NCI-H526 treated with DMSO at 0.1 percent for 48 hours (cell line): ENCODE measurements around the gene CSPG4.
"Not testable (repeated sequence)": the region's sequence is repeated elsewhere in the genome, so short reads cannot be mapped to it uniquely, and the experiment has no call there.

Experiments used
- DNase-seq: peaks from one replicate; lab custom pipeline; 2025; lab: John Stamatoyannopoulos, UW

Gene CSPG4

GRCh38 chr15:75688831-75689230, 23.8 kb downstream of the CSPG4 start:
- no peak for DNase-seq

DNA sequence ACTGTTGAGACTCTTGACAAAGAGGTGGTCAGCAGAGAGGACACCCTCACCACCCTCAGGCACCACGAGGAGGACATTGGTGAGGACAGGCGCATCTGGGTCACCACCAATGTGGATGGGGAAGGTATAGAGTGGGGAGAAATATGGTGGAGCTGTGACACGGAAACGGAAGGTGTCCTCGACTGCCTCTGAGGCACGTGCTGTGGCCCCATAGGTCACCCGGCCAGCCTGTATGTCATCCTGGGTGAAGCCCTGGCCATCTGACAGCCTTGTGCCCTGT, 24.4 kb downstream of the CSPG4 start:
- no peak for DNase-seq

DNA sequence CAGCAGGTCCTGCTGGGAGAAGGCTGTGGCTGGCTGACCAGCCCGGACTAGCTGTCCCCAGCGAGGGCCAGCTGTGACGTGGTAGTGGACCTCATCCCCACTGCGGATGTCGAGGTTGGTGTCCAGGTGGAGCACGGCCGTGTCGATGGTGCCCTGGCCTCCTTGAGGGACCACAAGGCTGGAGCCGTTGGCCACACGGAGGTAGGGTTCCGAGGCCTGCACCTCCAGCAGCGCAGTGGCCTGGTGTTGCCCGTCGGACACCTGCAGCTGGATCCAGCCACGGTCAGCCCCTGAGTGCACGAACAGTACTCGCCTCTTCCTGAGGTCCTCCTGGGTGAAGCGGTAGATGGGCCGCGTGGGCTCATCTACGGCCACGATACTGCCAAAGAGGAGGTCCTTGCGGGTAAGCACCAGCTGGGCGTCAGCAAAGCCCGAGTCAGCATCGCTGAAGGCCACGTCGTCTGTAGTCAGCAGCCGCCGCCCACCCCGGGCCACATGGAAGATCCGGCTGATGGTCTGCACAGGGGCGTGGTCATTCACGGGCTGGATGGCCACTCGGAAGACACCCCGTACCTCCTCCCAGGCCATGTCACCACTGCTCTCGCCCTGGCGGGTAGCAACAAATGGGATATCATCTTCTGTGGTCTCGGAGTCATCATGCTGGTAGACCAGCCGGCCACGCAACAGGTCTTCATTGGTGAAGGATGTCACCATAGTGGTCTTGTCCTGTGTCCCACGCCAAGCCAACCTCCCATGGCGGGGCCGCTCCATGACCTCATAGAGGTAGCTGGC, 25.0 kb downstream of the CSPG4 start:
- no peak for DNase-seq

GRCh38 chr15:75686212-75686642, 26.4 kb downstream of the CSPG4 start:
- DNase-seq = not testable (repeated sequence)

GRCh38 chr15:75685195-75685594, 27.5 kb downstream of the CSPG4 start:
- no peak for DNase-seq

GRCh38 chr15:75684648-75685047, 28.0 kb downstream of the CSPG4 start:
- DNase-seq = no peak

DNA sequence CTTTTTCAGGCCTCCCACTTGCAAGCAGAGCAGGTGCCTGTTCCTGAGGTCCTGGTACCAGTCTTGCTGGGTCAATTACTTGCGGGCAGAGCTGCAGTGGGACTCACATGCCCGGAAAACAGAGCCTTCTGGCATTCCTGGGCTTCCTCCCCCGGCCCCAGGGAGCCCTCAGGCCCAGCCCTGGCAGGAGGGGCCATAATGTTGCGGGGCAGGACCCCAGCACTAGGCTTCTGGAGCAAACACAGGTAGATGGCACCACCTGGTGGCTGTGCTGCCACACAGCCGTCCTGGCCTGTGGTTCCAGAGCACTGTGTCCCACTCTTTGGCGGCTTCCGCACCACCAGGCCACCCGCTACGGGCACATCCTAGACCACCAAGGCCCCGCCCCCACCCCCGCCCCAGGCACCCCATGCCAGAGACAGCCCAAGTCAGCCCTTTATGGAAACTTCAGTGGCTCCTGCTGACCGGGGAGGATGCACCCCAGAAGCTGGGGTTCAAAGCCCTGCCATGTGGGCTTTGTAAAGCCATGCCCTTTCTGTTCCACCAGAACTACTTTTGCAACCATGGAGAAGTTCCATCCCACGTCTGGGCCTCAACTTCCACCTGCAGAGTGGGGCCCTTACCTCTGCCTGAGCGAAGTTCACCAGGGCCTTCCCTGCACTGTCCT, 28.9 kb downstream of the CSPG4 start:
- peak; percentile 29 for DNase-seq

DNA sequence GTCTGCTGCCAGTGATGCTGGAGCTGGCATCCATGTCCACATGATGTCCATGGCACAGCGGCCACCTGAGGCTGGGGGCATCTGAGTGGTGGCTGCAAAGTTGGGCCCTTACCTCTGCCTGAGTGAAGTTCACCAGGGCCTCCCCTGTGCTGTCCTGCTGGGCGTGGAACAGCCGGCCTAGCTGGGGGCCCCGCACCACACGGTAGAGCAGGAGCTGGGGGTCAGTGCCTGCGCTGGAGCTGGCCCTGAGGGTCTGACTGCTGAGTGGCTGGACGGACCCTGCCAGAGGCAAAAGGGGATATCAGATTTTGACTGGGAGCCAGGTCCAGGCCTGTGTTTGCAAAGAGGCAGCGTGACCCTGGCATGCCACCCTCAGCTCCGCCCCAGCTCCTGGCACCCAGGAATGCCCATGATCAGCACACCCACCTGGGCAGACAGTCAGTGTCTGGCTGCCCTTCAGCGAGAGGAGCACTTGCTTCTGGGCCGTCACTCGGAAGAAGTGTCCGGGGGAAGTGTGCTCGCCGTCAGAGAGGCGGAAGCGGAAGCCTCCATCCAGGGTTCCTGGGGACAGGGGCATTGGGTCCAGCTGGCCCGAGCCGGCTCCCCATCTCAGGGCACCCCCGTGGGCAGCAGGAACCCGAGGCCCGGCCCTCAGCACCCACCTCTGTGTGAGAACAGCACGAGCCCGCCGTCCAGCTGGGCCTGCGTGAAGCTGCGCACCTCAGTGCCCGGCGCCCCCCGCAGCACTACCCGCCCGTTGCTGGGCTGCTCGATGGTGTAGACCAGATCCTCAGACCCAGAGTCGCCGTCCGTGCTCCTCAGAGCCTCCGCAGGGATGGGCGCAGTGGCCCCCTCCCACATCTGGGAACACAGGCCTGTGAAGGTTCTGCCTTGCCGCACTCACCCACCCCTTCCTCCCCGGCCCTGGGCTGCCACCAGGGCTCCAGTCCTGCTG, 30.2 kb downstream of the CSPG4 start:
- no peak for DNase-seq

GRCh38 chr15:75680007-75680789, 32.5 kb downstream of the CSPG4 start:
- DNase-seq = no peak

DNA sequence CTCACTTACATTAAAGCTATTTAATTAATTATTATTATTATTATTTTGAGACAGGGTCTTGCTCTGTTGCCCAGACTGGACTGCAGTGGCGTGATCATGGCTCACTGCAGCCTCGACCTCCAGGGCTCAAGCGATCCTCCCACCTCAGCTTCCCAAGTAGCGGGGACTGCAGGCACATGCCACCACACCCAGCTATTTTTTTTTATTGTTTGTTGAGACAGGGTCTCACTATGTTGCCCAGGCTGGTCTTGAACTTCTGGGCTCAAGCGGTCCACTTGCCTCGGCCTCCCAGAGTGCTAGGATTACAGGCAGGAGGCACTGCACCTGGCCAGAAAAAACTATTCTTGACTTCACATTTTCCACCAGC, 34.3 kb downstream of the CSPG4 start:
- not testable (repeated sequence) for DNase-seq

GRCh38 chr15:75677465-75678323, 35.0 kb downstream of the CSPG4 start:
- no peak for DNase-seq

DNA sequence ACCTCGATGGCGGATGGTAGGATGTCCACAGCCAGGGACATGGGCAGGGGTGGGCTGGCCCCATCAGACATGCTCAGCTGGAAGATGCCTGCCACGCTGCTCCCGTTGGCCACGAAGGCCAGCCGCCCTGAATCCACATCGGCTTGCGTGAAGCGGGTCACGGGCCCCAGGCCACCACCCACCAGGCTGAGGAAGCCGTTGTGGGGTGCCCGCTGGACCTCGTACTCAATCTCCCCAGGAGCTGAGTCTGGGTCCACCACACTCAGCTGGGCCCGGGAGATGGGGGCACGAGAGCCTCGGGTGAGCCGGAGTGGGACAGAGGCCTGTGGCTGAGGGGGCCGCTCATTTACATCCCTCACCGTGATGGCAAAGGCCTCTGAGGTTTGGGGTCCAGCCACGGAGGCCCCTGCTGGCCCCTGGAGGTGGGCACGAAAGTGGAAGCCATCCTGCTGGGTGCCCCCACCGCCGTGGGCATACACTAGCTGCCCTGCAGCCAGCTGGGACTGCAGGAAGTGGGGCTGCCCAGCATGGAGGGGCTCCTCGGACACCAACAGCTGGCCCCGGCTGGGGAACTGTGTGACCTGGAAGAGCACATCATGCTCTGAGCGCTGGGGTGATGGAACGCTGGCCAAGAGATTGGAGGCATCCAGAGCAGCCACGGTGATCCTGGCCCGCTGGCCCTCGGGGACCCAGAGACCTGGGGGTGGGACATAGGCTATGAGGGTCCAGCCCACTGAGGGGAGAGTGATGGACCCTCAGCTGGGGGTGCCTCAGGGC, 35.8 kb downstream of the CSPG4 start:
- no peak for DNase-seq

GRCh38 chr15:75675579-75676404, 36.9 kb downstream of the CSPG4 start:
- no peak for DNase-seq

DNA sequence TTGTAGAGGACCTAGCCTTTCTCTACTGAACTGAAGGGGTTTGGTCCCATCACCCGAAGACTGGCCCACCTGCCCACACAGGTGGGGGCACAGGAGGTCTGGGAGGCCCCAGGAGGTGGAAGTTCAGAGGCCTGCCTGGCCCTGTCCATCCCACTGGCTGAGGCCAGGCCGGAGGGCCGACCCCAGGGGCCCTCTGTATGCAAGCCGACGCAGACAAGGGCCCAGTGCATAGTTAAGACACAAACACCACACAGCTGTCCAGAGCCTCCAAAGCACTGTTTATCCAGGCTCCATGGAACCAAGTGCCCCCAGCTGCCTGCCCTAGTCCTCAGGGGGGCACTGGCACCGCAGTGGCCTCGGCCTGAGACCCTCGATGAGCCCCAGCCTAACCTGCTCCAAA, 38.3 kb downstream of the CSPG4 start:
- DNase-seq = no peak

GRCh38 chr15:75673426-75674235, 39.0 kb downstream of the CSPG4 start:
- DNase-seq = no peak

GRCh38 chr15:75672646-75673425, 39.8 kb downstream of the CSPG4 start:
- no peak for DNase-seq

DNA sequence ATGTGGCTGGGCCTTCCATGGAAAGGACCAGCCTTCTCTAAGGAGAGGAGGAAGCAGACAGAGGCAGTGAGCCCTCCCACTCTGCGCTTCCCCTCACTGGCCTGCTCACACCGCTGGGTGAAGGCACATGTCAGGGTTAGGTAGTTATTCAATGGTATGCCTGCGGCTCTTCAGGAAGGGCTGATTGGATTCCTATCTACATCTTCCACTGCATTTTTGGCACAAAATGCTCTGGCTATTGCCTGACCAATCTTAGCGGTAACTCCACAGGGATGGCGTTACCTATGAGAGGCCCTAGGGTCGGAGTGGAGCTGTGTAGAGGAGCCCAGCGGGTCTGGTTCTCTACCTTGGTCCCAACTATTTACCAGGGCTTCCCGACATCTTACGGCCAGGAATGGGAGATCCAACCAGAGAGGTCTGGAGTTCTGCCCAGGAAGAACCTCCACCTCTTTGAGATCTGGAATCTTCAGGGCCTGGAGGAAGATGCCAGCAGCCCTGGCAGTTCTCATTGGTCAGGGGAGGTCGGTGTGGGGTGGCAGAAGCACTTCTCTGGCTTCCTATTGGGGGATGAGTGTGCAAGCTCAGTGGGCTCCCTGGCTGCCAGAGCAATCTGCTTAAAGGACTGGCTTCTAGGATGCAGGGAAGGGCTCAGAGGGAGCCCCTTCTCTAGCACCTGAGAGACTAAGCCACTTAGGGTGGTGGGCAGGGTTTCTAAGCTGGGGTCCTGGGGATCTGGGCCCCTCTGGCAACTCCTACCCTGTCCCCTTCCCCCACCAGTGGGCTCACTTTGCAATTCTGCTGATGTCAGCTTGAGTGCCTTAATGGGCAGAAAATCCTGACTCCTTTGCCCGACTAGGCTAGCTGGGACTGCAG, 40.7 kb downstream of the CSPG4 start:
- DNase-seq = no peak
